HG02973 (cell line): ENCODE data around the gene GPR27.

ENCODE experiments used
- ATAC-seq: cut with Tn5 transposase; IDR thresholded peaks from one replicate; pipeline ENCODE4 v1.9.1; 2021; ENCODE audit warnings: moderate library complexity; ENCODE audit not compliant: unreplicated experiment

GPR27 gene

GRCh38 chr3:71784201-71784913, 30.7 kb downstream of the GPR27 start:
- ATAC-seq = no peak

GRCh38 chr3:71784914-71785531, 31.4 kb downstream of the GPR27 start, which contains the start of gene PROK2:
Gene PROK2 (minus strand): TSS chr3:71785148. CDS start chr3:71785052, 96 bp downstream.
- ATAC-seq = no peak

- no peak for ATAC-seq
These were observed 32.0 kb downstream of the GPR27 start for GRCh38 chr3:71785532-71786216.

GRCh38 chr3:71786217-71786549, 32.5 kb downstream of the GPR27 start:
- ATAC-seq = no peak

- no peak for ATAC-seq
These were observed 32.9 kb downstream of the GPR27 start for GRCh38 chr3:71786551-71786950.

- no peak for ATAC-seq
These were observed 34.3 kb downstream of the GPR27 start for GRCh38 chr3:71787851-71788405.

- ATAC-seq = no peak
These were observed 36.3 kb downstream of the GPR27 start for GRCh38 chr3:71789922-71790321.

- no peak for ATAC-seq
These were observed 38.0 kb downstream of the GPR27 start for GRCh38 chr3:71791634-71792033.

- no peak for ATAC-seq
These were observed 42.6 kb downstream of the GPR27 start for GRCh38 chr3:71796290-71796689.

- no peak for ATAC-seq
These were observed 43.8 kb downstream of the GPR27 start for GRCh38 chr3:71797455-71797854.

GRCh38 chr3:71800023-71800422, 46.4 kb downstream of the GPR27 start:
- ATAC-seq = no peak

- no peak for ATAC-seq
These were observed 48.3 kb downstream of the GPR27 start for GRCh38 chr3:71801986-71802385.

- ATAC-seq = no peak
These were observed 49.6 kb downstream of the GPR27 start for GRCh38 chr3:71803248-71803647.

GRCh38 chr3:71805199-71805598, 51.5 kb downstream of the GPR27 start:
- ATAC-seq = no peak

GRCh38 chr3:71805691-71806090, 52.0 kb downstream of the GPR27 start:
- no peak for ATAC-seq
